OCI-LY1 (cell line): Measurements from ENCODE around the gene SFMBT2.

Experiments
- H2AFZ ChIP-seq: fragments of 200-600 bp; sonication (generic), shearing (Covaris generic); 2 replicates; pipeline ENCODE4 v1.6.0; 2014; ENCODE audit warnings: antibody characterized with exemption, mild to moderate bottlenecking, low read length
- H3F3A ChIP-seq: fragments of 200-600 bp; sonication (generic), shearing (Covaris generic); 2 replicates; pipeline ENCODE4 v1.6.0; 2014; ENCODE audit warnings: mild to moderate bottlenecking, antibody characterized with exemption, low read length, moderate library complexity; ENCODE audit not compliant: insufficient read depth
- H3K27ac ChIP-seq: fragments of 200-600 bp; sonication (generic); 2 replicates; pipeline ENCODE4 v1.5.1; 2014; ENCODE audit warnings: low read length, mixed run types, mild to moderate bottlenecking, low read depth; ENCODE audit not compliant: poor library complexity, severe bottlenecking
- H3K27me3 ChIP-seq: fragments of 200-600 bp; sonication (generic); 2 replicates; pipeline ENCODE4 v1.6.0; 2014; ENCODE audit warnings: antibody characterized with exemption, mild to moderate bottlenecking, low read length, moderate library complexity; ENCODE audit not compliant: insufficient read depth
- H3K36me3 ChIP-seq: fragments of 200-600 bp; sonication (generic); 2 replicates; pipeline ENCODE4 v1.6.1; 2014; ENCODE audit warnings: mild to moderate bottlenecking, antibody characterized with exemption, low read length, moderate library complexity, mixed read lengths; ENCODE audit not compliant: insufficient read depth
- H3K4me1 ChIP-seq: fragments of 200-600 bp; sonication (generic); 2 replicates; pipeline ENCODE4 v1.5.1; 2014; ENCODE audit warnings: mild to moderate bottlenecking, low read length, moderate library complexity; ENCODE audit not compliant: insufficient read depth, severe bottlenecking
- H3K4me2 ChIP-seq: fragments of 200-600 bp; sonication (generic), shearing (Covaris generic); 2 replicates; pipeline ENCODE4 v1.6.1; 2014; ENCODE audit warnings: low read length
- H3K4me3 ChIP-seq: fragments of 200-600 bp; sonication (generic); 2 replicates; pipeline ENCODE4 v1.5.1; 2014; ENCODE audit warnings: low read length, low read depth, mild to moderate bottlenecking, mixed read lengths; ENCODE audit not compliant: poor library complexity, severe bottlenecking
- H3K79me2 ChIP-seq: fragments of 200-600 bp; shearing (Covaris generic); 2 replicates; pipeline ENCODE4 v1.6.1; 2016; ENCODE audit warnings: mixed run types, low read length, mixed read lengths; ENCODE audit not compliant: insufficient read depth
- H3K9ac ChIP-seq: fragments of 200-600 bp; sonication (generic), shearing (Covaris generic); 2 replicates; pipeline ENCODE4 v1.6.1; 2014; ENCODE audit warnings: mild to moderate bottlenecking, low read length, mixed read lengths
- H3K9me2 ChIP-seq: fragments of 200-600 bp; sonication (generic), shearing (Covaris generic); 2 replicates; pipeline ENCODE4 v1.6.1; 2014; ENCODE audit warnings: low read depth, mild to moderate bottlenecking, low read length, mixed read lengths
- H3K9me3 ChIP-seq: fragments of 200-600 bp; shearing (Covaris generic); 2 replicates; pipeline ENCODE4 v1.6.1; 2014; ENCODE audit warnings: low read length, mixed read lengths
- H4K20me1 ChIP-seq: fragments of 200-600 bp; sonication (generic), shearing (Covaris generic); 2 replicates; pipeline ENCODE4 v1.6.0; 2016; ENCODE audit warnings: mild to moderate bottlenecking, low read length; ENCODE audit not compliant: insufficient read depth
- CTCF ChIP-seq: fragments of 200-600 bp; sonication (generic), shearing (Covaris generic); IDR thresholded peaks from 2 replicates; pipeline ENCODE4 v1.5.1; 2017; ENCODE audit warnings: mild to moderate bottlenecking, antibody characterized with exemption, low read length, moderate library complexity, mixed read lengths
- EZH2 ChIP-seq: fragments of 200-600 bp; sonication (generic), shearing (Covaris generic); IDR thresholded peaks from 2 replicates; pipeline ENCODE4 v1.8.0; 2017; ENCODE audit warnings: borderline replicate concordance, mixed run types, mild to moderate bottlenecking, antibody characterized with exemption, low read length, moderate library complexity, mixed read lengths

Gene SFMBT2

GRCh38 chr10:7243139-7243538, 167.7 kb downstream of the SFMBT2 start:
- TF ChIP-seq CTCF (no peak), EZH2 (no peak)
- H3K9me3 ChIP-seq: 0 out of 2 replicates have a peak, but pooled peaks cover 2% of the 10 kb centered on the region
- H3K27ac ChIP-seq: no peak overlapping the region
- no peak overlapping the region for H3K4me2 ChIP-seq
- H3K27me3 ChIP-seq: no peaks in the 10 kb centered on the region
- H3F3A ChIP-seq: no peaks in the 10 kb centered on the region
- H3K36me3 ChIP-seq: peaks cover 45% of the 10 kb centered on the region
- H3K9ac ChIP-seq: no peak overlapping the region
- no peaks in the 10 kb centered on the region for H3K9me2 ChIP-seq
- H3K4me3 ChIP-seq: no peak overlapping the region
- no peaks in the 10 kb centered on the region for H4K20me1 ChIP-seq
- peaks cover 20% of the 10 kb centered on the region for H3K4me1 ChIP-seq
- no peaks in the 10 kb centered on the region for H3K79me2 ChIP-seq
- H2AFZ ChIP-seq: no peak overlapping the region

- no peak overlapping the region for H3K4me2 ChIP-seq
These were observed 171.4 kb downstream of the SFMBT2 start for GRCh38 chr10:7239312-7239985.

GRCh38 chr10:7235376-7235775, 175.5 kb downstream of the SFMBT2 start:
- Histone ChIP-seq H3F3A (no peaks in the 10 kb centered on the region), H3K9me2 (no peaks in the 10 kb centered on the region), H3K27ac (no peak overlapping the region), H2AFZ (no peak overlapping the region), H3K79me2 (no peaks in the 10 kb centered on the region), H3K4me1 (peaks cover 11% of the 10 kb centered on the region), H3K4me2 (no peak overlapping the region), H4K20me1 (no peaks in the 10 kb centered on the region), H3K36me3 (peaks cover 12% of the 10 kb centered on the region), H3K27me3 (no peaks in the 10 kb centered on the region), H3K4me3 (no peak overlapping the region), H3K9ac (no peak overlapping the region), H3K9me3 (0 out of 2 replicates have a peak, but pooled peaks cover under 1% of the 10 kb centered on the region)
- TF ChIP-seq CTCF (no peak), EZH2 (no peak)

More at GRCh38 chr10:7239312-7239985, 171.4 kb downstream of the SFMBT2 start:
- H3K4me1 ChIP-seq: peaks cover 17% of the 10 kb centered on the region
- H4K20me1 ChIP-seq: no peaks in the 10 kb centered on the region
- no peak overlapping the region for H2AFZ ChIP-seq
- 0 out of 2 replicates have a peak, but pooled peaks cover 2% of the 10 kb centered on the region for H3K9me3 ChIP-seq
- no peak overlapping the region for H3K9ac ChIP-seq
- no peak overlapping the region for H3K4me3 ChIP-seq
- no peaks in the 10 kb centered on the region for H3F3A ChIP-seq
- H3K27me3 ChIP-seq: no peaks in the 10 kb centered on the region
- H3K9me2 ChIP-seq: no peaks in the 10 kb centered on the region
- H3K36me3 ChIP-seq: peaks cover 45% of the 10 kb centered on the region
- no peak for TF ChIP-seq CTCF
- no peak for TF ChIP-seq EZH2
- H3K27ac ChIP-seq: no peak overlapping the region
- no peaks in the 10 kb centered on the region for H3K79me2 ChIP-seq
